Measurements from ENCODE around the gene SERGEF. TPM values are rescaled to one million over a fixed set of nuclear protein-coding genes. Genes with fewer than 3 reads are reported as not detected.

The SERGEF gene
- total RNA-seq, 2 experiments from 2014 or later, result 30.4 to 38.8 TPM

GRCh38 chr11:17772704-17773600 lies 239.9 kb downstream of the SERGEF start:
- Mint-ChIP-seq H3K9me3 (ENCODE audit: low read depth) (no peaks in the 10 kb centered on the region), H3K27me3 (no peaks in the 10 kb centered on the region), H3K36me3 (no peaks in the 10 kb centered on the region), H3K4me1 (no peaks in the 10 kb centered on the region), H3K4me3 (no peak overlapping the region), H3K27ac (no peak overlapping the region)
- DNase-seq (no peak), ATAC-seq (no peak)
- CTCF ChIA-PET, result no interaction called here

GRCh38 chr11:17771841-17772401 lies 240.9 kb downstream of the SERGEF start:
- no peaks in the 10 kb centered on the region for H3K9me3 Mint-ChIP-seq (ENCODE audit: low read depth)
- H3K27ac Mint-ChIP-seq, result no peak overlapping the region
- CTCF ChIA-PET, result no interaction called here
- ATAC-seq (no peak), DNase-seq (no peak)
- no peaks in the 10 kb centered on the region for H3K27me3 Mint-ChIP-seq
- H3K36me3 Mint-ChIP-seq, result no peaks in the 10 kb centered on the region
- no peaks in the 10 kb centered on the region for H3K4me1 Mint-ChIP-seq
- no peak overlapping the region for H3K4me3 Mint-ChIP-seq

- Mint-ChIP-seq H3K4me1 (no peaks in the 10 kb centered on the region), H3K9me3 (ENCODE audit: low read depth) (no peaks in the 10 kb centered on the region), H3K4me3 (no peak overlapping the region), H3K27ac (no peak overlapping the region), H3K36me3 (no peaks in the 10 kb centered on the region), H3K27me3 (no peaks in the 10 kb centered on the region)
- DNase-seq (no peak), ATAC-seq (no peak)
- CTCF ChIA-PET, result no interaction called here
Observed at GRCh38 chr11:17771415-17771814, 241.4 kb downstream of the SERGEF start.

GRCh38 chr11:17770917-17771316 lies 241.9 kb downstream of the SERGEF start:
- H3K27me3 Mint-ChIP-seq, result no peaks in the 10 kb centered on the region
- H3K27ac Mint-ChIP-seq, result no peak overlapping the region
- no peaks in the 10 kb centered on the region for H3K36me3 Mint-ChIP-seq
- H3K9me3 Mint-ChIP-seq (ENCODE audit: low read depth), result no peaks in the 10 kb centered on the region
- DNase-seq (no peak), ATAC-seq (no peak)
- CTCF ChIA-PET, result no interaction called here
- H3K4me1 Mint-ChIP-seq, result no peaks in the 10 kb centered on the region
- no peak overlapping the region for H3K4me3 Mint-ChIP-seq

GRCh38 chr11:17770048-17770652 lies 242.7 kb downstream of the SERGEF start:
- CTCF ChIA-PET, result no interaction called here
- no peaks in the 10 kb centered on the region for H3K4me1 Mint-ChIP-seq
- DNase-seq, result no peak

GRCh38 chr11:17769218-17769617 lies 243.6 kb downstream of the SERGEF start:
- Mint-ChIP-seq H3K27ac (no peak overlapping the region), H3K4me3 (no peak overlapping the region), H3K27me3 (no peaks in the 10 kb centered on the region), H3K9me3 (ENCODE audit: low read depth) (no peaks in the 10 kb centered on the region), H3K36me3 (no peaks in the 10 kb centered on the region), H3K4me1 (no peaks in the 10 kb centered on the region)
- DNase-seq (no peak), ATAC-seq (no peak)
- CTCF ChIA-PET, result no interaction called here

More at GRCh38 chr11:17770048-17770652, 242.7 kb downstream of the SERGEF start:
- no peak overlapping the region for H3K27ac Mint-ChIP-seq
- no peak overlapping the region for H3K4me3 Mint-ChIP-seq
- H3K36me3 Mint-ChIP-seq, result no peaks in the 10 kb centered on the region
- H3K9me3 Mint-ChIP-seq (ENCODE audit: low read depth), result no peaks in the 10 kb centered on the region
- H3K27me3 Mint-ChIP-seq, result no peaks in the 10 kb centered on the region
- ATAC-seq, result no peak

- Mint-ChIP-seq H3K9me3 (ENCODE audit: low read depth) (no peaks in the 10 kb centered on the region), H3K4me1 (no peaks in the 10 kb centered on the region), H3K27ac (no peak overlapping the region), H3K4me3 (no peak overlapping the region), H3K36me3 (no peaks in the 10 kb centered on the region), H3K27me3 (no peaks in the 10 kb centered on the region)
- ATAC-seq (no peak), DNase-seq (no peak)
- CTCF ChIA-PET, result no interaction called here
Observed at GRCh38 chr11:17768547-17768946, 244.3 kb downstream of the SERGEF start.

GRCh38 chr11:17767914-17768313 lies 244.9 kb downstream of the SERGEF start:
- Mint-ChIP-seq H3K4me1 (no peaks in the 10 kb centered on the region), H3K36me3 (no peaks in the 10 kb centered on the region), H3K27ac (no peak overlapping the region), H3K4me3 (no peak overlapping the region), H3K27me3 (no peaks in the 10 kb centered on the region), H3K9me3 (ENCODE audit: low read depth) (no peaks in the 10 kb centered on the region)
- CTCF ChIA-PET, result no interaction called here
- ATAC-seq (no peak), DNase-seq (no peak)

GRCh38 chr11:17767301-17767885 lies 245.5 kb downstream of the SERGEF start:
- no peaks in the 10 kb centered on the region for H3K9me3 Mint-ChIP-seq (ENCODE audit: low read depth)
- no peak overlapping the region for H3K27ac Mint-ChIP-seq
- H3K4me3 Mint-ChIP-seq, result no peak overlapping the region
- DNase-seq, result no peak
- no peaks in the 10 kb centered on the region for H3K27me3 Mint-ChIP-seq
- no peaks in the 10 kb centered on the region for H3K36me3 Mint-ChIP-seq
- ATAC-seq, result no peak
- no peaks in the 10 kb centered on the region for H3K4me1 Mint-ChIP-seq
- CTCF ChIA-PET, result interaction anchor here (0.7 kb wide), 1 partner anchor 166 kb away, joined by 3 read pairs; no protein-coding TSS in a partner anchor

- H3K27me3 Mint-ChIP-seq, result no peaks in the 10 kb centered on the region
- no peak overlapping the region for H3K27ac Mint-ChIP-seq
- H3K4me1 Mint-ChIP-seq, result no peaks in the 10 kb centered on the region
- H3K36me3 Mint-ChIP-seq, result no peaks in the 10 kb centered on the region
- no peak for DNase-seq
- no peak overlapping the region for H3K4me3 Mint-ChIP-seq
- no peak for ATAC-seq
- H3K9me3 Mint-ChIP-seq (ENCODE audit: low read depth), result no peaks in the 10 kb centered on the region
- CTCF ChIA-PET, result interaction anchor here (1.8 kb wide), 1 partner anchor 36 kb away, joined by 5 read pairs; no protein-coding TSS in a partner anchor
Observed at GRCh38 chr11:17766590-17766989, 246.3 kb downstream of the SERGEF start.

GRCh38 chr11:17766073-17766359 lies 246.8 kb downstream of the SERGEF start:
- H3K27ac Mint-ChIP-seq, result no peak overlapping the region
- H3K4me3 Mint-ChIP-seq, result no peak overlapping the region
- H3K9me3 Mint-ChIP-seq (ENCODE audit: low read depth), result no peaks in the 10 kb centered on the region
- H3K27me3 Mint-ChIP-seq, result no peaks in the 10 kb centered on the region
- DNase-seq (no peak), ATAC-seq (no peak)
- H3K4me1 Mint-ChIP-seq, result no peaks in the 10 kb centered on the region
- CTCF ChIA-PET, result interaction anchor here (1.8 kb wide), 1 partner anchor 35 kb away, joined by 5 read pairs; no protein-coding TSS in a partner anchor
- H3K36me3 Mint-ChIP-seq, result no peaks in the 10 kb centered on the region

- DNase-seq, result no peak
- Mint-ChIP-seq H3K9me3 (ENCODE audit: low read depth) (no peaks in the 10 kb centered on the region), H3K36me3 (no peaks in the 10 kb centered on the region), H3K27me3 (no peaks in the 10 kb centered on the region), H3K4me1 (no peaks in the 10 kb centered on the region), H3K4me3 (no peak overlapping the region), H3K27ac (no peak overlapping the region)
- ATAC-seq, result no peak
- CTCF ChIA-PET, result interaction anchor here (1.8 kb wide), 1 partner anchor 35 kb away, joined by 5 read pairs; no protein-coding TSS in a partner anchor
Observed at GRCh38 chr11:17765356-17766072, 247.3 kb downstream of the SERGEF start.
